ENCODE data around the gene C1QTNF1.

The C1QTNF1 gene

GRCh38 chr17:79034931-79035485 lies 11.0 kb downstream of the C1QTNF1 start:
- no peak for TF ChIP-seq CTCF (IDR thresholded peaks at IDR 0.05; ENCODE audit: low read depth, low read length)

GRCh38 chr17:79035686-79036085 lies 11.7 kb downstream of the C1QTNF1 start:
- no peaks in the 10 kb centered on the region for H3K36me3 ChIP-seq
- no peaks in the 10 kb centered on the region for H3K9me3 ChIP-seq (ENCODE audit: severe bottlenecking)
- no peak overlapping the region for H3K4me3 ChIP-seq (ENCODE audit: low read depth, low read length)
- peak overlapping the region; percentile 4; the same call in 1 of the 2 replicates for H3K27ac ChIP-seq
- H3K27me3 ChIP-seq (ENCODE audit: insufficient read depth, low read depth, severe bottlenecking) = no peaks in the 10 kb centered on the region
- no peak for TF ChIP-seq CTCF (IDR thresholded peaks at IDR 0.05; ENCODE audit: low read depth, low read length)
- DNase-seq = no peak

More at GRCh38 chr17:79034931-79035485, 11.0 kb downstream of the C1QTNF1 start:
- H3K27me3 ChIP-seq (ENCODE audit: insufficient read depth, low read depth, severe bottlenecking) = no peaks in the 10 kb centered on the region
- H3K36me3 ChIP-seq = no peaks in the 10 kb centered on the region
- no peak for DNase-seq
- H3K27ac ChIP-seq = peak overlapping the region; percentile 17; the same call in 1 of the 2 replicates
- H3K4me3 ChIP-seq (ENCODE audit: low read depth, low read length) = no peak overlapping the region
- no peaks in the 10 kb centered on the region for H3K9me3 ChIP-seq (ENCODE audit: severe bottlenecking)

- Histone ChIP-seq H3K27me3 (ENCODE audit: insufficient read depth, low read depth, severe bottlenecking) (no peaks in the 10 kb centered on the region), H3K36me3 (no peaks in the 10 kb centered on the region), H3K27ac (peak overlapping the region; percentile 56), H3K4me3 (ENCODE audit: low read depth, low read length) (no peak overlapping the region), H3K9me3 (ENCODE audit: severe bottlenecking) (no peaks in the 10 kb centered on the region)
- no peak for TF ChIP-seq CTCF (IDR thresholded peaks at IDR 0.05; ENCODE audit: low read depth, low read length)
- DNase-seq = no peak
Observed at GRCh38 chr17:79036181-79036580, 12.2 kb downstream of the C1QTNF1 start.

- peak overlapping the region; percentile 56 for H3K27ac ChIP-seq
- peak; percentile 67 for DNase-seq
- H3K27me3 ChIP-seq (ENCODE audit: insufficient read depth, low read depth, severe bottlenecking) = no peaks in the 10 kb centered on the region
Observed at GRCh38 chr17:79036596-79036995, 12.6 kb downstream of the C1QTNF1 start.

GRCh38 chr17:79038545-79039135 lies 14.7 kb downstream of the C1QTNF1 start:
- TF ChIP-seq CTCF (IDR thresholded peaks at IDR 0.05; ENCODE audit: low read depth, low read length) = no peak
- H3K4me3 ChIP-seq (ENCODE audit: low read depth, low read length) = no peak overlapping the region
- no peak for DNase-seq

More at GRCh38 chr17:79036596-79036995, 12.6 kb downstream of the C1QTNF1 start:
- no peak for TF ChIP-seq CTCF (IDR thresholded peaks at IDR 0.05; ENCODE audit: low read depth, low read length)
- Histone ChIP-seq H3K4me3 (ENCODE audit: low read depth, low read length) (no peak overlapping the region), H3K36me3 (no peaks in the 10 kb centered on the region), H3K9me3 (ENCODE audit: severe bottlenecking) (no peaks in the 10 kb centered on the region)

More at GRCh38 chr17:79038545-79039135, 14.7 kb downstream of the C1QTNF1 start:
- Histone ChIP-seq H3K36me3 (no peaks in the 10 kb centered on the region), H3K27ac (no peak overlapping the region), H3K27me3 (ENCODE audit: insufficient read depth, low read depth, severe bottlenecking) (no peaks in the 10 kb centered on the region), H3K9me3 (ENCODE audit: severe bottlenecking) (no peaks in the 10 kb centered on the region)

All from WERI-Rb-1 (cell line).